GM18499 (cell line): ENCODE results near the gene HES5.

Experiments
- ATAC-seq: cut with Tn5 transposase; IDR thresholded peaks from one replicate; pipeline ENCODE4 v1.9.1; 2021; ENCODE audit warnings: moderate number of reproducible peaks; ENCODE audit not compliant: insufficient read depth, unreplicated experiment

HES5 gene

GRCh38 chr1:2547210-2548067, 17.4 kb upstream of the HES5 start:
- ATAC-seq: no peak

- no peak for ATAC-seq
Observed at GRCh38 chr1:2546515-2547209, 16.6 kb upstream of the HES5 start.

- ATAC-seq: no peak
Observed at GRCh38 chr1:2545754-2546514, 15.9 kb upstream of the HES5 start.

- ATAC-seq: no peak
Observed at GRCh38 chr1:2544875-2545640, 15.0 kb upstream of the HES5 start.

- no peak for ATAC-seq
Observed at GRCh38 chr1:2544093-2544874, 14.2 kb upstream of the HES5 start.

GRCh38 chr1:2543543-2544092, 13.6 kb upstream of the HES5 start:
- ATAC-seq: no peak

- no peak for ATAC-seq
Observed at GRCh38 chr1:2542246-2542915, 12.3 kb upstream of the HES5 start.

- no peak for ATAC-seq
Observed at GRCh38 chr1:2541619-2542245, 11.7 kb upstream of the HES5 start.

- no peak for ATAC-seq
Observed at GRCh38 chr1:2540816-2541492, 10.9 kb upstream of the HES5 start.

GRCh38 chr1:2539312-2539907, 9.3 kb upstream of the HES5 start:
- ATAC-seq: no peak

GRCh38 chr1:2538872-2539271, 8.8 kb upstream of the HES5 start:
- no peak for ATAC-seq

- ATAC-seq: no peak
Observed at GRCh38 chr1:2538376-2538775, 8.3 kb upstream of the HES5 start.

GRCh38 chr1:2537784-2538115, 7.7 kb upstream of the HES5 start:
- no peak for ATAC-seq

GRCh38 chr1:2535981-2536380, 5.9 kb upstream of the HES5 start:
- no peak for ATAC-seq

GRCh38 chr1:2535455-2535854, 5.4 kb upstream of the HES5 start:
- ATAC-seq: no peak

GRCh38 chr1:2534687-2535441, 4.8 kb upstream of the HES5 start:
- ATAC-seq: no peak

- ATAC-seq: no peak
Observed at GRCh38 chr1:2534315-2534686, 4.2 kb upstream of the HES5 start.
